HepG2 (cell line): Measurements from ENCODE around the gene MYO18A. TPM values are rescaled to one million over a fixed set of nuclear protein-coding genes. Genes with fewer than 3 reads are reported as not detected.

Experiments
- EP300 ChIP-seq, 3 experiments: sonication (generic) in 1 of 3; formaldehyde crosslinking in 1 of 3; IDR thresholded peaks; 2 replicates each; pipeline versions ENCODE4 v1.5.1 to v1.6.1; 2011 to 2020; ENCODE audit warnings: low read depth in 2 of 3, low read length in 2 of 3, borderline replicate concordance in 1 of 3, improper control_type of control experiment in 1 of 3, mild to moderate bottlenecking in 1 of 3, missing genetic modification reagents in 1 of 3, moderate library complexity in 1 of 3
- EZH2 ChIP-seq: conservative IDR thresholded peaks from 2 replicates; pipeline ENCODE4 v1.6.1; 2012; ENCODE audit warnings: mild to moderate bottlenecking, low read depth, low read length, moderate library complexity
- HMG20A ChIP-seq: IDR thresholded peaks from 2 replicates; pipeline ENCODE4 v1.6.1; 2016; ENCODE audit warnings: borderline replicate concordance
- HNF1A ChIP-seq, 2 experiments: sonication (generic) in 1 of 2; formaldehyde crosslinking in 1 of 2; IDR thresholded peaks; 2 replicates each; pipeline versions ENCODE4 v1.4.0 to v1.6.1; 2016 to 2020; ENCODE audit warnings: borderline replicate concordance in 1 of 2, low read depth in 1 of 2, mild to moderate bottlenecking in 1 of 2, missing genetic modification reagents in 1 of 2
- HNF4A ChIP-seq: sonication (generic); formaldehyde crosslinking; IDR thresholded peaks from 2 replicates; pipeline ENCODE4 v1.4.0; 2020; ENCODE audit warnings: missing genetic modification reagents
- IRX3 ChIP-seq: sonication (generic); formaldehyde crosslinking; IDR thresholded peaks from 2 replicates; pipeline ENCODE4 v1.8.1; 2023; ENCODE audit warnings: mild to moderate bottlenecking, low read depth, missing genetic modification reagents, borderline replicate concordance
- LCORL ChIP-seq, 2 experiments: fragments of 450-650 bp in 1 of 2; sonication (generic) in 1 of 2; formaldehyde crosslinking in 1 of 2; IDR thresholded peaks; 2 replicates each; pipeline versions ENCODE4 v1.5.0 to v1.6.1; 2017 to 2020; ENCODE audit warnings: antibody characterized with exemption in 1 of 2, missing genetic modification reagents in 1 of 2
- MEIS1 ChIP-seq: sonication (generic); formaldehyde crosslinking; IDR thresholded peaks from 2 replicates; pipeline ENCODE4 v1.9.0; 2021; ENCODE audit warnings: mild to moderate bottlenecking, missing genetic modification reagents, moderate library complexity, borderline replicate concordance
- NCOA2 ChIP-seq: sonication (generic); formaldehyde crosslinking; IDR thresholded peaks from 2 replicates; pipeline ENCODE4 v1.8.0; 2022; ENCODE audit warnings: inconsistent platforms
- NFATC3 ChIP-seq: sonication (generic); formaldehyde crosslinking; IDR thresholded peaks from 2 replicates; pipeline ENCODE4 v1.5.1; 2020; ENCODE audit warnings: mild to moderate bottlenecking, missing genetic modification reagents
- PHF20 ChIP-seq: sonication (generic); formaldehyde crosslinking; IDR thresholded peaks from 2 replicates; pipeline ENCODE4 v1.5.0; 2020; ENCODE audit warnings: mild to moderate bottlenecking, missing genetic modification reagents
- SALL2 ChIP-seq: sonication (generic); formaldehyde crosslinking; IDR thresholded peaks from 2 replicates; pipeline ENCODE4 v1.8.1; 2023; ENCODE audit warnings: mild to moderate bottlenecking, missing genetic modification reagents, inconsistent platforms
- STAG1 ChIP-seq: sonication (generic); formaldehyde crosslinking; IDR thresholded peaks from 2 replicates; pipeline ENCODE4 v1.4.0; 2020; ENCODE audit warnings: missing genetic modification reagents
- TFE3 ChIP-seq: IDR thresholded peaks from 2 replicates; pipeline ENCODE4 v1.6.1; 2016
- ZNF605 ChIP-seq: sonication (generic); formaldehyde crosslinking; IDR thresholded peaks from 2 replicates; pipeline ENCODE4 v1.8.0; 2022; ENCODE audit warnings: mild to moderate bottlenecking, missing genetic modification reagents
- polyA plus RNA-seq, 8 experiments: library from polyadenylated mRNA; depleted of rRNA in 3 of 8; stranded (reverse) in 7 of 8; unstranded in 1 of 8; fragments of >200 nt; fragmentation: Illumina TruSeq in 4 of 8; extraction: Trizol in 4 of 8; gene quantifications; 2 replicates each; pipeline versions ENCODE4 v1.2.1 to v1.2.3, GENCODE V29; 2011 to 2016; ENCODE audit warnings: low read depth in 4 of 8, missing spikeins in 1 of 8, mixed read lengths in 1 of 8; ENCODE audit not compliant: insufficient read depth in 1 of 8
- total RNA-seq, 5 experiments: library from RNA; depleted of rRNA; stranded (reverse); fragments of >200 nt; fragmentation: Illumina TruSeq; extraction: Trizol; gene quantifications; 2 replicates each; pipeline ENCODE4 v1.2.3, GENCODE V29; 2016; ENCODE audit warnings: low read depth in 1 of 5
- TF ChIP-seq, protein P1 (sequence below), 2 experiments: sonication (generic) in 1 of 2; formaldehyde crosslinking in 1 of 2; IDR thresholded peaks; 2 replicates each; pipeline versions ENCODE4 v1.4.0 to v1.6.1; 2018 to 2020; ENCODE audit warnings: missing genetic modification reagents in 2 of 2, borderline replicate concordance in 1 of 2, low read depth in 1 of 2, mild to moderate bottlenecking in 1 of 2, missing biosample characterization in 1 of 2
- TF ChIP-seq, protein P2 (sequence below): sonication (generic); formaldehyde crosslinking; conservative IDR thresholded peaks from 2 replicates; pipeline ENCODE4 v1.8.0; 2022; ENCODE audit warnings: mild to moderate bottlenecking, moderate library complexity, missing genetic modification reagents

Gene MYO18A
- total and polyA plus RNA-seq, 2 of the 13 experiments (the other 11 are each of a cell fraction or from before 2014, with no cell fraction given), result 16.8 to 24.8 TPM

DNA sequence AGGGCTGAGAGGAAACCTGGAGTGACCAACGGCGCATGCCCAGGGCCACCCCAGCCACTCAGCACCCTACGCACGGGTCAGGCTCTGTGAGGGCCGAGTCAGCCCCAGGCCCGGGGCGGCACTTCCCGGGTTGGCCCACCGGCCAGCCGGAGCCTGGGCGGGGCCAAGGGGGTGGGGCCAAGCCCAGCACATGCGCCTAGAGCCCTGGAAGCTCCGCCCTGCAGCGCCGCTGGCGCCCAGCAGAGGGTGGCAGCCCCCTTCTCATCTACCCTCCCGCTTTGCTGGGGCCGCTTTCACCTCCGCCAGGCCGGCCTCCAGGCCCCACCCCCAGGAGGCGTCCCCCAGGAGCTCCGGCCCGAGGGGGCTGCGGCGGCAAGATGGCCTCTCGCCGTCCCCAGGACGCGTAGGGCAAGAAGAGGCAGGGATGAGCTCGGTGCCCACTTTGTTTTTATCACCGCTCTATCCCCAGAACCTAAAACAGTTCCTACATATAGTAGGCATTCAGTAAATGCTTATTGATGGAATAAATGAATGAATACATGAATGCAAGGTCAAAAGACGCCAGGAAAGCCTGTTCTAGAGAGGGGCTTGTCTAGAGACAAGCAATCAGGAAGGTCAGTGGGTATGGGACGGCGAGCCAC is 31.3 kb downstream of the MYO18A start (continued):
- TF ChIP-seq IRX3, result no peak
- TF ChIP-seq MEIS1 (CRISPR knock-in tag), result no peak
- TF ChIP-seq HNF1A (IDR thresholded peaks at IDR 0.05; ENCODE audit: low read depth), result no peak
- peak; percentile 18; the same call in 1 of the 2 replicates for TF ChIP-seq HNF1A (CRISPR knock-in tag; IDR thresholded peaks at IDR 0.05; ENCODE audit: borderline replicate concordance)
- 0 out of 2 replicates have a peak, but pooled peaks have one; percentile 37 for TF ChIP-seq TFE3 (CRISPR knock-in tag)
- TF ChIP-seq SALL2 (CRISPR knock-in tag), result no peak
- TF ChIP-seq STAG1 (CRISPR knock-in tag), result peak; percentile 94
- no peak for TF ChIP-seq LCORL (IDR thresholded peaks at IDR 0.05)
- TF ChIP-seq LCORL (CRISPR knock-in tag; IDR thresholded peaks at IDR 0.05), result peak; percentile 97
- 0 out of 2 replicates have a peak, but pooled peaks have one; percentile 51 for TF ChIP-seq NFATC3
- TF ChIP-seq, protein P1, sequence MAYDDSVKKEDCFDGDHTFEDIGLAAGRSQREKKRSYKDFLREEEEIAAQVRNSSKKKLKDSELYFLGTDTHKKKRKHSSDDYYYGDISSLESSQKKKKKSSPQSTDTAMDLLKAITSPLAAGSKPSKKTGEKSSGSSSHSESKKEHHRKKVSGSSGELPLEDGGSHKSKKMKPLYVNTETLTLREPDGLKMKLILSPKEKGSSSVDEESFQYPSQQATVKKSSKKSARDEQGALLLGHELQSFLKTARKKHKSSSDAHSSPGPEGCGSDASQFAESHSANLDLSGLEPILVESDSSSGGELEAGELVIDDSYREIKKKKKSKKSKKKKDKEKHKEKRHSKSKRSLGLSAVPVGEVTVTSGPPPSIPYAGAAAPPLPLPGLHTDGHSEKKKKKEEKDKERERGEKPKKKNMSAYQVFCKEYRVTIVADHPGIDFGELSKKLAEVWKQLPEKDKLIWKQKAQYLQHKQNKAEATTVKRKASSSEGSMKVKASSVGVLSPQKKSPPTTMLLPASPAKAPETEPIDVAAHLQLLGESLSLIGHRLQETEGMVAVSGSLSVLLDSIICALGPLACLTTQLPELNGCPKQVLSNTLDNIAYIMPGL (CRISPR knock-in tag; IDR thresholded peaks at IDR 0.05; ENCODE audit: borderline replicate concordance in 1 of 2, low read depth in 1 of 2), result peak; percentile 88 to 93
- TF ChIP-seq HMG20A (CRISPR knock-in tag), result 0 out of 2 replicates have a peak, but pooled peaks have one; percentile 11
- peak; percentile 34; the same call in 1 of the 2 replicates for TF ChIP-seq NCOA2 (CRISPR knock-in tag)
- peak in 1 of 2 experiments; percentile 27; a peak in 1 of 4 replicates for TF ChIP-seq EP300 (IDR thresholded peaks at IDR 0.05; ENCODE audit: low read depth in 2 of 2, low read length in 2 of 2)
- TF ChIP-seq EP300 (CRISPR knock-in tag; IDR thresholded peaks at IDR 0.05; ENCODE audit: borderline replicate concordance), result no peak; the same call in 1 of the 2 replicates
- peak; percentile 61; the same call in 1 of the 2 replicates for TF ChIP-seq ZNF605 (CRISPR knock-in tag)
- peak; percentile 15; the same call in 1 of the 2 replicates for TF ChIP-seq HNF4A (CRISPR knock-in tag)
- TF ChIP-seq EZH2, result no peak
- no peak for TF ChIP-seq PHF20
- TF ChIP-seq, protein P2, sequence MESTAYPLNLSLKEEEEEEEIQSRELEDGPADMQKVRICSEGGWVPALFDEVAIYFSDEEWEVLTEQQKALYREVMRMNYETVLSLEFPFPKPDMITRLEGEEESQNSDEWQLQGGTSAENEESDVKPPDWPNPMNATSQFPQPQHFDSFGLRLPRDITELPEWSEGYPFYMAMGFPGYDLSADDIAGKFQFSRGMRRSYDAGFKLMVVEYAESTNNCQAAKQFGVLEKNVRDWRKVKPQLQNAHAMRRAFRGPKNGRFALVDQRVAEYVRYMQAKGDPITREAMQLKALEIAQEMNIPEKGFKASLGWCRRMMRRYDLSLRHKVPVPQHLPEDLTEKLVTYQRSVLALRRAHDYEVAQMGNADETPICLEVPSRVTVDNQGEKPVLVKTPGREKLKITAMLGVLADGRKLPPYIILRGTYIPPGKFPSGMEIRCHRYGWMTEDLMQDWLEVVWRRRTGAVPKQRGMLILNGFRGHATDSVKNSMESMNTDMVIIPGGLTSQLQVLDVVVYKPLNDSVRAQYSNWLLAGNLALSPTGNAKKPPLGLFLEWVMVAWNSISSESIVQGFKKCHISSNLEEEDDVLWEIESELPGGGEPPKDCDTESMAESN (CRISPR knock-in tag), result 0 out of 2 replicates have a peak, but pooled peaks have one; percentile 40
